HG03565 (cell line): ENCODE measurements around the gene GOLGA8B.
A peak's percentile ranks its signal among the peaks of the same experiment; 100 is the strongest.
"Not testable (repeated sequence)": the region's sequence is repeated elsewhere in the genome, so short reads cannot be mapped to it uniquely, and the experiment has no call there.

ENCODE experiments used
- ATAC-seq: cut with Tn5 transposase; IDR thresholded peaks from one replicate; pipeline ENCODE4 v1.9.1; 2021; ENCODE audit warnings: mild to moderate bottlenecking, moderate library complexity; ENCODE audit not compliant: unreplicated experiment

The GOLGA8B gene

DNA sequence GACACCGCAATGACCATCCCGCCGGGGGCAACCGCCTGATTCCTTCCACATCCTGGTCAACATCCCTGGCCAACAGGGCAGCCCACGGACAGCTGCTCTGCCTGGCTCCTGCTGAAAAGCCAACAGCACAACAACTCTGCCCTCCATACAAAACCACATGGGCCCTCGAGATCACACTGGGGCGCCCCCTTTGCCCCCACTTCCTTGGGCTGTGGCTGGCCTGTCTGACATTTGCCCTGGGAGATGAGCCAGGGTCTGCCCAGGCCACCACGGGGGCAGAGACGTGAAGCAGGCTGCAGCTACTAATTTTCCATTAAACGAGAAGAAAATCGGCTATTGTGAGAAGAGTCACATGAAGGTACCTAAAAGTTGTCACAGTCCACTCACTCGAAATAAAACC lies 16.3 kb downstream of the GOLGA8B start:
- ATAC-seq = not testable (repeated sequence)

DNA sequence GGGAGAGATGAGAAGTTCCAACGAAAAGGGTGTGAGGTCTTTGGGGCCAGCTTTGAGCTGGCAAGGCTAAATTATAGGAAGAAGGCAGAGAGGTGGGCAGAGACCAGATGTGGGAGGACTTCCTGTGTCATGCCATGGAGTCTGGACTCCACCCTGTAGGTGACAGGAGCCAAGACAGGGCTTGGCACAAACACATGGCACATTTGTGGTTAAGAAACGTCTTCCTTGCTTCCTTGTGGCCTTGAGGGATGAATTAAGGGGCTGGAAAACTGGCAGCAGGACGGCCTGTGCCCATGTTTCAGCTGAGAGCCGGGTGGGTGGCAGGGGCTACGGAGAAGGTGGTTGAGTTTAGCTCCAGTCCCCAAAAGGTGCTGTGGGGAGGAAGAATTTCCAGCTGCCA lies 18.7 kb downstream of the GOLGA8B start:
- ATAC-seq = not testable (repeated sequence)

DNA sequence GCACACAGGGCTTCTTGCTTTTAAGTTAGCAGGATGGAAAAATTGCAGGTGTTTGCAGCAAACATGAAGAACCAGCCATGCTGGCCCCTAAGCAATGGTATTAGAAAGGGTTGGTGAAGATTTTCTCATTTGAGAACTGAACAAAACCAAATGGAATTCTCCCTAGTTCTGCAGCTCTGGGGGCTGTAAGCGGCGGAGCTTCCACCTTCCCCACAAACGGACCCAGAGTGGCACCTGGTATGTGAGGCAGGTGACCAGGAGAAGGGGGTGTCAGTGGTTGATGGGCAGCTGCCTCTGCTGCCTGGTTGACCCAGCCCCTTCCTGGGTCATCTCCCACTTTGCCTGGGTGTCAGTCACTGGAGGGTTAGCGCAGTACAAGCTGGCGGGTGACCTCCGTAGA lies 22.6 kb downstream of the GOLGA8B start:
- not testable (repeated sequence) for ATAC-seq

DNA sequence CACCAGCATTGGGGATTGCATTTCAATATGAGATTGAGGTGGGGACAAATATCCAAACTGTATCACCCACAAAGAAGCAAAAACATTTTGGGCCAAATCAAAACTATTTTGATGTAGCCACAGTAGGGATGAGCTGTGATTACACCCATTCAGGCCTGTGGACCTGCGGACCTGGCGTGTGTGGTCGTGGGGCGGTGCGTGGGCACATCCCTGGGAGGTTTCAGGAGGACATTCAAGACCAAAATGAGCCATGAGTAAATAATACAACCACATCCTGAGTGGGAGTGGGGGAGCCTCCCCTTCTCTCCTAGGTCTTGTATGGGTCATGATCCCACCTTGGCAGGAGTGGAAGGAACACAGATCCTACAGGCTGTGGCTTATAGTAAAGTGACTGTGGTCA lies 23.7 kb downstream of the GOLGA8B start:
- not testable (repeated sequence) for ATAC-seq

DNA sequence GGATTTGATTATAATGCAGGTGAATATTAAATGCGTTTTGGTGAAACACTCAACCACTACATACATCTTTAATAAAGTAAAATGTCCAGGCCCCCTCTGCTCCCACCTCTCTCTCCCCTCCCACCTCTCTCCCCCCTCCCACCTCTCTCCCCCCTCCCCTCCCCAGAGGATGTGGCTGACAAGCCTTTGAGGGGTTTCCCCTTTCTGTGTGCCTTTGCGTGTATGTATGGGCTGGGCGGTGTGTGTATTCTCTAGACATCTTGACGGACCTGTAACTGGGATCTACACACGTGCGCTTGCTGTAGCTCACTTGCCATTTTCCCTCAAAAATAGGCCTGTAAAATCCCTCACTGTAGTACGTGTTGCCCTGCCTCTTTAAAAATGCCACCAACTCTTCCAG lies 28.3 kb downstream of the GOLGA8B start:
- ATAC-seq = not testable (repeated sequence)

DNA sequence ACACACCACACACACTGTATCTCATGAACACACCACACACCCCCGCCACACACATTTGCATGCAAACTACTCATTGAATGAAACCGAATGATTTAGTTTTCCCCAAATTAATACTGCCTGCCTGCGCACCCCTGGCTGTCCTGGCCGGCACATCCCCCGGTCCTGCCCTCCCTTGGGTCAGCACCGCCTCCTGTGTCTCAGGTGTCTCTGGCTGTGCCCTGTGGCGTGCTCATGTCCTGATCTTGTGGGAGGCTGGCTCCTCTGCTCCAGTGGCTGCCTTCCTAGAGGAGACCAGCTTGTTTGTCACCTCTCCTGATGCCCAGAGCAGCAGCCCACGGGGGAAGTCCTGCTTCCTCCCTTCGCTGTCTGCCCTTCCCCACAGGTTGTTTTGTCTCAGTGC lies 28.7 kb downstream of the GOLGA8B start:
- not testable (repeated sequence) for ATAC-seq

GRCh38 chr15:34554126-34554525 lies 29.3 kb downstream of the GOLGA8B start:
- ATAC-seq = not testable (repeated sequence)

GRCh38 chr15:34550129-34550528 lies 33.3 kb downstream of the GOLGA8B start:
- ATAC-seq = peak; percentile 61

DNA sequence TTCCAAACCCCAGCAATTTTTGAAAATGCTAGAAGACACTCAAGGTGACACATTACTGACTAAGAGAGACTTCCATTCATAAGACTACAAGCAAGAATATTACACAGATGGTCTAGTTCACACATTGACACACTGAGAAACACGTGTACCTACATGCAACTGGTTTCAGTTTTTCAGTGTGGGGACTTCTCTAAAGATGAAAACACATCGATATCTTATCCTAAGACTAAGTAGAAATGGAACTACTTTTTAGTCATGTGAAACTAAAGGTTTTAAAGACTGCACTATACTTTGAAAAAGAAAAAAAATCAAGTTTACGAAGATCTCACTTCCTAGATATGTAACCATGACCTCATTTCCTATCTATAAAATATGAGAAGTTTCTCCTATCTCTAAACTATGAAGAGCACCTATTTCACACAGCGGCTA lies 34.1 kb downstream of the GOLGA8B start:
- peak; percentile 60 for ATAC-seq

DNA sequence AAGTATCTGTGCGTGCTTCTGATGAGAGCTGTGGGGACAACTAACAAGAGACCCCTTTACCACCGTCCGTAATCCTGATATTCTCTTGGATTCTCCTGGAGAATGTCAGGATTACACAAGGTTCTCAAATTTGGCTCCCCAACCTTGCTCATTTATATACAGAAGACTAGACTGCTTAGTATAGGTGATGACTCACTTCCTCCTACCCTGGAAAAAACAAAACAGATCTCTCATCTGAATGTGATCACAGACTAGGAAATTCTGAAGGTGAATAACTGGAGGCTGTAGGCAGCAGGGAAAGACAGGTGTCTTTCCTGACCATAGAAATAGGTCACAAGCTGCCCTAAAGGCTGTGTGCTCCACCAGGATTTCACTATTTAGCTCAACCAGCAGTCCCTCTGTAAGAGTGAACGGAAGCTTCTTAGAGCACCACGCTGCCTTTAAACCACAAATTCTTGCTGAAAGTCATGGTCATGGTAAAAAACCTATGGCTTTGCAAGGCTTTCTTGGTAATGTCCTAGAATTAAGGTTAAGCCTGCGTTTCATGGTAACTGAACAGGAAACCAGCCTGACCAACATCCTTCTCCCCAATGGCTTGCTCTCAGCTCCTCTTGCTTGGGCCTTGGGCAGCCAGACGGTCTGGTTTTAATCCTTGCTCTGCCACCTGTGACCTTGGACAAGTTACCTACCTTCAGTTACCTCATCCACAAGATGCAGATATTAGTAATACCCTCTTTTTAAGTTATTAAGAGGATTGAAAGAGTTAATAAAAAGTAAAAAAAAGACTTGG lies 39.4 kb downstream of the GOLGA8B start:
- ATAC-seq = not testable (repeated sequence)

- ATAC-seq = not testable (repeated sequence)
Observed at GRCh38 chr15:34535857-34536256, 47.6 kb downstream of the GOLGA8B start.
